HG03135 (cell line): ENCODE data around the gene AZU1.
"Not testable (repeated sequence)": the region's sequence is repeated elsewhere in the genome, so short reads cannot be mapped to it uniquely, and the experiment has no call there.

Source experiments
- ATAC-seq: cut with Tn5 transposase; IDR thresholded peaks from one replicate; pipeline ENCODE4 v1.9.1; 2021; ENCODE audit warnings: mild to moderate bottlenecking, moderate library complexity; ENCODE audit not compliant: unreplicated experiment

The AZU1 gene

DNA sequence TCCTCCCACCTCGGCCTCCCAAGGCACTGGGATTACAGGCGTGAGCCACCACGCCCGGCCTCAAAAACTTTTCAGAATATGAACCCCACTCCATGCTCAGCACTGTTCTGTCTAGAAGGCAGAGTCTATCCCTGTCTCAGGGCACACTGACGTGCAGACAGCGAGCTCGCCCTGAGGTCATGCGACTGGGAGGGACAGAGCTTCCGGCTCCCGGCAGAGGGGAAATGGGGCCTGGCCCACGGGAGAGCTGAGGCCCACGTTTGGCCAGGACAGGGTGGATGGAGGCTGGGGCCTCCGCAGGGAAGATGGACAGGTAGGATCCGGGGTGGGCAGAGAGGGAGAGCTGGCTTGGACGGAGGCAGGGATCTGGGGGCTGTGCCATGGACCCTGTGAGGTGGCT, 2.8 kb upstream of the AZU1 start:
- no peak for ATAC-seq

DNA sequence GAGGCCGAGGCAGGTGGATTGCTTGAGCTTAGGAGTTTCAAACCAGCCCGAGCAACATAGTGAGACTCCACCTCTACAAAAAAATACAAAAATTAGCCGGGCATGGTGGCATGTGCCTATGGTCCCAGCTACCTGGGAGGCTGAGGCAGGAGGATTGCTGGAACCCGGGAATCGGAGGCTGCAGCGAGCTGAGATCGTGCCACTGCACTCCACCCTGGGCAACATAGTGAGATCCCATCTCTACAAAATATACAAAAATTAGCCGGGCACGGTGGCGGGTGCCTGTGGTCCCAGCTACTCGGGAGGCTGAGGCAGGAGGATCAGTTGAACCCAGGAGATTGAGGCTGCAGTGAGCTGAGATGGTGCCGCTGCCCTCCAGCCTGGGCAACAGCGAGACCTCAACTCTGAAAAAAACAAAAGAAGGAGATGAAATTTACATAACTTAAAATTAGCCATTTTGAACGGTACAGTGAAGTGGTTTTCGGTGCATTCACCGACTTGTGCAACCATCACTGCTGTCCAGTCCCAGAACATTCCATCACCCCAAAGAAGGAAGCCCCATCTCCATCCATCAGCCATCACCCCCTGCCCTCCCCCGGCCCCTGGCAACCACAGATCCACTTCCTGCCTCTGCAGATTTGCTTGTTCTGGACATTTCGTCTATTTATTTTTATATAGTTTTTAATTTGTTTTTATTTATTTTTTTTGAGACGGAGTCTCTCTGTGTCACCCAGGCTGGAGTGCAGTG, 1.6 kb upstream of the AZU1 start:
- ATAC-seq, result no peak

DNA sequence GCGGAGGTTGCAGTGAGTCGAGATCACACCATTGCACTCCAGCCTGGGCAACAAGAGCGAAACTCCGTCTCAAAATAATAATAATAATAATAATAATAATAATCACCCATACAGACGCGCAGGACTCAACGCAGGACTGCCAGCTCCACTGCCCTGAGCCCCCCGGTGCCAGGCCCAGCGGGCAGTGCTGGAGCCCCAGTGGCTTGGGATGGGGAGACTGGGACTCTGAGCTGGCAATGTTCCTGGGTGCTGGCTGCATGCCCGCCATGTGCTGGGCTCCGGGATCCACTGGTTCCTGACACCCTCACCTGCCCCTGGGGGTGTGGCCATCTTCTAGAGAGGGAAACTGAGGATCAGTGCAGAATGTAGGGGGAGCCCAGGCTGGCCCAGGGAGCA, 325 bp upstream of the AZU1 start:
- ATAC-seq, result no peak

DNA sequence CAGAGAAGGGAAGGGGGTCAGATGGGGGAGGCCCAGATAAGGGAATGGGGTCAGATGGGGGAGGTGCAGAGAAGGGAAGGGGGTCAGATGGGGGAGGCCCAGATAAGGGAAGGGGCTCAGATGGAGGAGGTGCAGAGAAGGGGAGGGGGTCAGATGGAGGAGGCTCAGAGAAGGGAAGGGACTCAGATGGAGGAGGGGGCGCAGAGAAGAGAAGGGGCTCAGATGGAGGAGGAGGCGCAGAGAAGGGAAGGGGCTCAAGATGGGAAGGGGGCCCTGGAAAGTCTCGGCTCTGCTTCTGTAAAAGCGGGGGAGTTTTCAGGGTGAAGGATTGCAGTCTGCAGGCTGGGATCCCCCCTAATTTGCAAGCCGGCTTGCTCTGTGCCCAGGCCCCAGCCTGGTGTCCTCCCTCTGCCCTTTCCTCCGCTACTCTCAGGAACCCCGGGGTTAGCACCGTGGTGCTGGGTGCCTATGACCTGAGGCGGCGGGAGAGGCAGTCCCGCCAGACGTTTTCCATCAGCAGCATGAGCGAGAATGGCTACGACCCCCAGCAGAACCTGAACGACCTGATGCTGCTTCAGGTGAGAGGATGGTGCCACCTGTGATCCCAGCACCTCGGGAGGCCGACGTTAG, 1.6 kb downstream of the AZU1 start:
- no peak for ATAC-seq

DNA sequence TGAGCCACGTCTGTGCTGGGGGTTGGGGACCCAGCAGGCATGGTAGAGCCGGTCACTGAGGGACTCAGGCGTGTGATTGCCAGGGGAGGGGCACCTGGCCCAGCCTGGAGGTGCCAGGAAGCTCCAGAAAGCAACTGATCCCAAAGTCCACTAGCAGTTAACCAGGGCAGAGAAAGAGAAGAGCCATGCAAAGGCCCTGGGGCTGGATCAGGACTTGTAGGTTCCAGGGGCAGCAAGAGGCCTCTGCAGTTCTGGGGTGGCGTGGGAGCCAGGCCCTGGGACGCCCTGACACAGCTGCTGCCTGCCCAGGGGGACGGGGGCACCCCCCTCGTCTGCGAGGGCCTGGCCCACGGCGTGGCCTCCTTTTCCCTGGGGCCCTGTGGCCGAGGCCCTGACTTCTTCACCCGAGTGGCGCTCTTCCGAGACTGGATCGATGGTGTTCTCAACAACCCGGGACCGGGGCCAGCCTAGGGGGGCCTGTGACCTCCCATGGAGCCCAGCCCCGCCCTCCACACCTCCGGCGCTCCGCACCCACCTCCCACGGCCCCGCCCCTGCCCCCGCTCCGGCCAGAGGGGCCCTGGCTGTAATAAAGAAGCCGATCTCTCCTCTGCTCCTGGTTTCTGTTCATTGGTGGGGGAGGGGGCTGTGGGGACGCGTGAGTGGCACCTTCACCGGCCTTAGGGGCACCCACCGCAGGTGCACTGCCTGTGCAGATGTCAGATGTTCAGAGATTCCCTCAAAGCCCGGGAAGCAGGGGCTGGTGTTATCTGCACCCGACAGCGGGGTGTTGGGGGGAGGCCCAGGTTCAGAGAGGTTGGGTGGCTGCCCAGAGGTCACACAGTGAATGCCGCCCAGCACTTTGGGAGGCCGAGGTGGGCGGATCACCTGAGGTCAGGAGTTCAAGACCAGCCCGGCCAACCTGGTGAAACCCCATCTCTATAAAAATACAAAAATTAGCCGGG, 4.1 kb downstream of the AZU1 start:
- ATAC-seq, result no peak

DNA sequence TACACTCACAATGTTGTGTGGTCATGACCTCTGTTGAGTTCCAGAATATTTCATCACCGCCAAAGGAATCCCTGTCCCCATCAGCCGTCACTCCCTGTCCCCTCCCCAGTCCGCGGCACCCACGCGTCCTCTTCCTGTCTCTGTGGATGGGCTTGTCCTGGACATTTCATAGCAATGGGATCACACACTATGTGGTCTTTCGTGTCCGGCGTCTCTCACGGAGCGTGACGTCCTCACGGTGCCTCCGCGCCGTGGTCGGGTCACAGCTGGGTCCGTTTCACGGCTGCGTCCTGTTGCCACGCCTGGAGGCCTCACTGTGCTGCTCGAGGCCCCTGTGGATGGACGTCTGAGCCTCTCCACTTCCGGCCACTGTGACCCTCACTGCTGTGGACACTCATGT, 6.6 kb downstream of the AZU1 start:
- ATAC-seq, result no peak

DNA sequence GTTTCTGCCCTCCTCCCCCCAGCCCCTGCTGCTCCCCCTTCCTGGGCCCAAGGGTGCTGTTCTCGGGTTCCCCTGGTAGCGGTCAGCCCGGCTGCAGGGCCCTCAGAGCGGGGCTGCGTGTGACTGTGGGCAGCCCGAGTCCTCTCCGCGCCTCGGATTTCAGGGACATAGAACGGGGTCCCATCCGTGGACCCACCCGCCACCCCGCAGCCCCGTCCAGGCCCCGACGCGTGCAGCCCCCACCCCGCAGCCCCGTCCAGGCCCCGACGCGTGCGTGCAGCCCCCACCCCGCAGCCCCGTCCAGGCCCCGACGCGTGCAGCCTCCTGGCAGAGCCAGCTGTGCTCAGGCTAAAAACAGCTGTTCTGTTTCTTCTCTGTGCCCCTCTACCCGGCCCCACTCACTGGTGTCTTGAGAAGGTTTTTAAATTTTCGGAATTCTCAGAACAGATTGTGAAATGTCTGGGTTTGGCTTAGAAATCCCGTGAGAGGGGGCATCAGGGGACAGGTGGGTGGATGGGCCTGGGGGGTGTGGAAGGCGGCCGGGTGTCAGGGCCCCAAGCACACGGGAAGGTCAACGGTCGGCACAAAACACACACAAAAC, 7.7 kb downstream of the AZU1 start:
- ATAC-seq, result no peak

DNA sequence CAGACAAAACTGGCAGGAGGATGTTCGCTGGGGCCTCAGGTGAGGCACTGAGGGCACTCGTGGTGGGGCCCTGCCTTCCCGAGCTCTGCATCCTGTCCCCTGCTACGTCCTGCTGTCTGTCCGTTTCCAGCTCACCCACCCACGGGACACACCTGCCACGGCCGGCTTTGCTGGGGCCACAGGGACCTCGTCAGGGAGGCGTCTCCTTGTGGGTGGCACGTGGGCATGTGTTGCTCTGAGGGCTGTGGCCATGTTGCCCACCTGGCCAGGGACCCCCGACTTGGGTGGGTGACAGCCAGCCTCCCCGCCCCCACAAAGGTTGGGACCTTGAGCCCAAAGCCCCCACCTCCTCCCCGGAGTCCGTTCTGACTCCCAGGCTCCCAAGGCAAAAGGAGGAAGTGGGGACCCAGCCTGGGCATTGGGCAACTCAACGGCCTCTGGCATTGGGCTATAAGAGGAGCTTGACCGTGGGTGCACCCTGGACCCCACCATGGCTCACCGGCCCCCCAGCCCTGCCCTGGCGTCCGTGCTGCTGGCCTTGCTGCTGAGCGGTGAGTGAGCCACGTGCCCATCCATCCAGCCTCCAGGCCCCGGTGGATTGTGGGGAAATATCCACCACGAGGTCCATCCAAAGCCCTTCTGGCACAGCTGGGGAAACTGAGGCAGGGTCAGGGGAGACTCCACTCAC, 13.0 kb downstream of the AZU1 start, which contains the start of gene PRTN3:
Gene PRTN3, plus strand, starts transcription at position 481 of the 688 bp plus-strand sequence. Its CDS starts 10 bp downstream, at position 491.
- ATAC-seq, result no peak

DNA sequence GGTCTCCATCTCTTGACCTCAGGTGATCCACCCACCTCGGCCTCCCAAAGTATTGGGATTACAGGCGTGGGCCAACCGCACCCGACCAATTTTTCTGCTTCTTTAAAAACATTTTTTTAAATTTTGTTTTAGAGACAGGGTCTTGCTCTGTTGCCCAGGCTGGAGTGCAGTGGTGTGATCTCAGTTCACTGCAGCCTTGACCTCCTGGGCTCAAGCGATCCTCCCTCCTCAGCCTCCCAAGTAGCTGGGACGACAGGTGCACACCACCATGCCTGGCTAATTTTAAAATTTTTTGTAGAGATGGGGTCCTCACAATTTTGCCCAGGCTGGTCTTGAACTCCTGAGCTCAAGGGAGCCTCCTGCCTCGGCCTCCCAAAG, 15.2 kb downstream of the AZU1 start:
- not testable (repeated sequence) for ATAC-seq

DNA sequence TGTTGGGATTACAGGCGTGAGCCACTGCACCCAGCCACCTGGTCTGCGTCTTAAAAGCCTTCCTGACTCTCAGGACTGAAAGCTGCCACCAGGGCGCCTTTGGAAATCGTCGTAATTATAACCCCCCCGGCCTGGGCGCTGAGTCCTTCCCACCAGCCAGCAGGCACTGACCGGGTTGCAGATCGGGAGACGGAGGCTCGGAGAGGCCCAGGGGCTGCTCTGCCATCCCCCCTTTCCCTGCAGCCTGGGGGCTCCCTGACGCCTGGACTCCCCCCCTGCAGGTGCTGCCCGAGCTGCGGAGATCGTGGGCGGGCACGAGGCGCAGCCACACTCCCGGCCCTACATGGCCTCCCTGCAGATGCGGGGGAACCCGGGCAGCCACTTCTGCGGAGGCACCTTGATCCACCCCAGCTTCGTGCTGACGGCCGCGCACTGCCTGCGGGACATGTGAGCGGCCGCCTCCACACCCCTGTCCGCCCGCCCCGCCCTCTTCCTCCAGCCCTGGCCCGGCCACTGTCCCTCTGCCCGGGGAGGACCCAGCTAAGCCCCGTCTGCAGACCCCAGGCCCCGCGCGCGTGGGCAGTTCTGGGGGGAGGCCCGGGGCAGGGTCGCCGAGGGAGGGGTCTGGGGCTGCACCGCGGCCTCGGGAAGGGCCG, 15.7 kb downstream of the AZU1 start:
- ATAC-seq, result no peak

DNA sequence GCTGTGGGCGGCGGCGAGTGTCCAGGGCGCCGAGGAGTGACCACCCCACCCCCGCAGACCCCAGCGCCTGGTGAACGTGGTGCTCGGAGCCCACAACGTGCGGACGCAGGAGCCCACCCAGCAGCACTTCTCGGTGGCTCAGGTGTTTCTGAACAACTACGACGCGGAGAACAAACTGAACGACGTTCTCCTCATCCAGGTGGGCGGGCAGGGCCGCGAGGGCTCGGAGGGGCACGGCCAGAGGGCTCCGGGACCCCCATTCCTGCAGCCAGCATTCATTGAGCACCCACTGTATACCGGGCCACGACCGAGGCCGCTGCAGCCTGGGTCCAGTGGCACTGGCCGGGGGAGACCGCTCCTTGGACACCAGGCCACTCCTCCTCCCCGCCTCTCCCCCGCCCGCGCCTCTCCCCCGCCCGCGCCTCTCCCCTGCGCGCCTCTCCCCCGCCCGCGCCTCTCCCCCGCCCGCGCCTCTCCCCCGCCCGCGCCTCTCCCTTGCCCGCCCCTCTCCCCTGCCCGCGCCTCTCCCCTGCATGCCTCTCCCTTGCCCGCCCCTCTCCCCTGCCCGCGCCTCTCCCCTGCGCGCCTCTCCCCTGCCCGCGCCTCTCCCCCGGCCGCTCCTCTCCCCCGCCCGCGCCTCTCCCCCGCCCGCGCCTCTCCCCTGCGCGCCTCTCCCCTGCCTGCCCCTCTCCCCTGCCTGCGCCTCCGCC, 16.4 kb downstream of the AZU1 start:
- ATAC-seq, result no peak

DNA sequence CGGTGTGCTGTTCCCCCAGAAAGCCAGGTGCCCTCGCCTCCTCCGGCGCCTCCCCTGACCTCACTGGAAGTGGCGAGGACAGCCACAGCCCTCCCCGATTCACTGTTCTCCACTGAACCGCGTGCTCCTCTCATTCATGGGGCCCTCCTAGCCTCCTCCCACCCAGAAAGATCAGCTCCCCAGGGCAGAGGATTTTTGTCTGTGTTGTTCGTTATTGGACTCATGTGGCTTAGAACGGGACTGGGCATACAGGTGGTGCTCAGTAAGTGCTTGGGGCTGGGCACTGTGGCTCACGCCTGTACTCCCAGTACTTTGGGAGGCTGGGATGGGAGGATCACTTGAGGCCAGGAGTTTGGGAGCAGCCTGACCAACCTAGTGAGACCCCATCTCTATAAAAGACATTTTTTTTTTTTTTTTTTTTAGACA, 16.9 kb downstream of the AZU1 start:
- no peak for ATAC-seq

DNA sequence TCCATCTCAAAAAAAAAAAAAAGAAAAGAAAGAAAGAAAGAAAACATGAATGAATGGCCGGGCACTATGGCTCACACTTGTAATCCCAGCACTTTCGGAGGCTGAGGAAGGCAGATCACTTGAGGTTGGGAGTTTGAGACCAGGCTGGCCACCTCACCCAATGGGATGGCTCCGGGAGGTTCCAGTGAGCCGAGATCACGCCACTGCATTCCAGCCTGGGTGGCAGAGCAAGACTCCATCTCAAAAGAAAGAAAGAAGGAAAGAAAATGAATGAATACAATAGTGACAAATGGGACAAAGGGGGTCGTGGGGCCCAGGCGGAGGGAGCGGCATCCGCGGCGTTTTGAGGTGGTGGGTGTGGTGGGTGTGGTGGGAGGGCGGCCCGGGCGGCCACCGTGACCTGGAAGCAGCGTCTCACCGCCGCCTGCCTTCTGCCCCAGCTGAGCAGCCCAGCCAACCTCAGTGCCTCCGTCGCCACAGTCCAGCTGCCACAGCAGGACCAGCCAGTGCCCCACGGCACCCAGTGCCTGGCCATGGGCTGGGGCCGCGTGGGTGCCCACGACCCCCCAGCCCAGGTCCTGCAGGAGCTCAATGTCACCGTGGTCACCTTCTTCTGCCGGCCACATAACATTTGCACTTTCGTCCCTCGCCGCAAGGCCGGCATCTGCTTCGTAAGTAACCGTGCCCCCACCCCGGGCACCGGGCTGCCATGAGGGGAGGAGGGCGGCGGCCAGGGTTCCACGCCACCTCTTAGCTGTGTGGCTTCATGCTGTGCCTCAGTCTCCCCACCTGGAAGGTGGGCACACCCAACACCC, 18.3 kb downstream of the AZU1 start:
- ATAC-seq, result no peak

DNA sequence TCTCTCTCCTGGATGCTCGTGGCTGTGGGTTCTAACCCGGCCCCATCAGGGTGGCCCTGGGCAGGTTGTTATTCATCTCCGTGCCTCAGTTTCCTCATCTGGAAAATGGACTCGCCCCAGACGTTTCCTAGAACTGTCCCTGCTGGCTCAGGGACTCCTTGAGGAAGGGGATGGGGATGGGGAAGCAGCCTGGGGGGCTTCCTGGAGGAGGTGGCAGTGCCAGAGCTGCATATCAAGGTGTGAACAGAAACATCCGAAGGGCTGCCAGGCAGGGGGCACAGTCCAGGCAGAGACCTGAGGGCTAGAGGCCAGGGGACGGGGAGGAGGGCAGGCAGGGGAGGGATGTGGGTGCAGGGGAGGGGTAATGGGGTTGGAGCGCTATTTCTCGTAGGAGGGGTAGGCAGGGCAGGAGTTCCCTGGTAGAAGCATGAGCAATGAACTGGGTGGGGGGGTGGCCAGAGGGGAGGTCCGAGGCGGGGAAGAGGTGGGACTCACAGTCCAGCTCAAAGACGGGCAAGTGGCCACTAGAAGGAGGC, 20.8 kb downstream of the AZU1 start:
- ATAC-seq, result no peak

DNA sequence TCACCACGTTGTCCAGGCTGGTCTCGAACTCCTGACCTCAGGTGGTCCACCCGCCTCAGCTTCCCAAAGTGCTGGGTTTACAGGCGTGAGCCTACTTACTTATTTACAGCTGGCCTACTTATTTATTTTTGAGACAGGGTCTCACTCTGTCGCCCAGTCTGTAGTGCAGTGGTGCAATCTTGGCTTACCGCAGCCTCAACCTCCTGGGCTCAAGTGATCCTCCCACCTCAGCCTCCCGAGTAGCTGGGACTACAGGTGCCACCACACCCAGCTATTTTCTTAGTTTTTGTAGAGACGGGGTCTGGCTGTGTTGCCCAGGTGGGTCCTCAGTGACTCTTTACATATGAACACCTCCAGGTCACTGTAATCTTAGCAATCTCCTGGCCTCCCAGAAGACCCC, 21.6 kb downstream of the AZU1 start:
- not testable (repeated sequence) for ATAC-seq

DNA sequence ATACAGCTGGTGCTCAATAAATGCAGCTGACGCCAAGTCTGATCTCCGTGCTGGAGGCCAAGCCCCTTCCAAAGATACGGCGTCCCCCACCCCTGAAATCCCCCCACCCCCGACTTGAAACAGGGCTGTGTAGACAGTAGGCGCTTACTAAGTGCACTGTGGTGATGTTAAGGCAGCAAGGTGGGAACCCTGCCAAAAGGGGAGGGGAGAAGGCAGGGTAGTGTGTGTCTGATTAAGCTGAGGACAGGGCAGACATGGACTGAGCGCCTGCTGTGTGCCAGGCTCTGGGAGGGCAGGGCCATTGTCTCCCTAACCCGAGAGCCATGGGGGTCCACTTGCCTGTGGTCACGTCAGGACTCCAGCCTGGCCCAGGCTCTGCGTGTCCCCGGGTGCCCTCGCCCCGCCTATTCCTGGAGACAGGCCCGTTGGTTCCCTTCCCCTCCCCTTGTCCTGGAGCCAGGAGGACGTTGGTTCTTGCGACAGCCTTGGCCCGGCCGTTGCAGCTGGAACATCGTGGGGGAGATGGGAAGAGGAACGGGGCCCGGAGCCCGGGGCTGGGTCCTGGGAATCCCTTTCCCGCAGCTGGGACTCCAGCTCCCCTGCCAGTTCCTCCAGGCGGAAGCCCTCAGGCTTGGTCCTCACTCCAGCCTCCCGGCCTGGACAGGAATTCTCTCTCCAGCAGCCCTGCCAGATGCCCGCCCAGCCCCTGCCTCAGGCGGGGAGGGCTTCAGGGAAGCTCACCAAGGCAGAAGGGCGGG, 22.8 kb downstream of the AZU1 start:
- no peak for ATAC-seq

DNA sequence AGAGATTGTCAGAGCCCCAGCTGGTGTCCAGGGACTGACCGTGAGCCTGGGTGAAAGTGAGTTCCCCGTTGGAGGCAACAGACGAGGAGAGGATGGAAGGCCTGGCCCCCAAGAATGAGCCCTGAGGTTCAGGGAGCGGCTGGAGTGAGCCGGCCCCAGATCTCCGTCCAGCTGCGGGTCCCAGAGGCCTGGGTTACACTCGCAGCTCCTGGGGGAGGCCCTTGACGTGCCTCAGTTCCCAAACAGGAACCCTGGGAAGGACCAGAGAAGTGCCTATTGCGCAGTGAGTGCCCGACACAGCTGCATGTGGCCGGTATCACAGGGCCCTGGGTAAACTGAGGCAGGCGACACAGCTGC, 23.3 kb downstream of the AZU1 start:
- no peak for ATAC-seq
